GM12875 (cell line): ENCODE measurements around the gene ZNF609.
"Not testable (repeated sequence)": the region's sequence is repeated elsewhere in the genome, so short reads cannot be mapped to it uniquely, and the experiment has no call there.

Experiments used
- H3K4me3 ChIP-seq: one replicate; pipeline ENCODE4 v1.5.1; 2011; ENCODE audit warnings: low read depth, low read length, control low read depth
- TF ChIP-seq, protein P1 (sequence below): IDR thresholded peaks from 2 replicates; pipeline ENCODE4 v1.5.1; 2011; ENCODE audit warnings: low read depth, mild to moderate bottlenecking, control low read depth, inconsistent platforms, low read length, moderate library complexity, borderline replicate concordance; ENCODE audit not compliant: insufficient read depth

Gene ZNF609

GRCh38 chr15:64490598-64491259 lies 30.4 kb downstream of the ZNF609 start:
- H3K4me3 ChIP-seq = no peak overlapping the region
- TF ChIP-seq, protein P1, sequence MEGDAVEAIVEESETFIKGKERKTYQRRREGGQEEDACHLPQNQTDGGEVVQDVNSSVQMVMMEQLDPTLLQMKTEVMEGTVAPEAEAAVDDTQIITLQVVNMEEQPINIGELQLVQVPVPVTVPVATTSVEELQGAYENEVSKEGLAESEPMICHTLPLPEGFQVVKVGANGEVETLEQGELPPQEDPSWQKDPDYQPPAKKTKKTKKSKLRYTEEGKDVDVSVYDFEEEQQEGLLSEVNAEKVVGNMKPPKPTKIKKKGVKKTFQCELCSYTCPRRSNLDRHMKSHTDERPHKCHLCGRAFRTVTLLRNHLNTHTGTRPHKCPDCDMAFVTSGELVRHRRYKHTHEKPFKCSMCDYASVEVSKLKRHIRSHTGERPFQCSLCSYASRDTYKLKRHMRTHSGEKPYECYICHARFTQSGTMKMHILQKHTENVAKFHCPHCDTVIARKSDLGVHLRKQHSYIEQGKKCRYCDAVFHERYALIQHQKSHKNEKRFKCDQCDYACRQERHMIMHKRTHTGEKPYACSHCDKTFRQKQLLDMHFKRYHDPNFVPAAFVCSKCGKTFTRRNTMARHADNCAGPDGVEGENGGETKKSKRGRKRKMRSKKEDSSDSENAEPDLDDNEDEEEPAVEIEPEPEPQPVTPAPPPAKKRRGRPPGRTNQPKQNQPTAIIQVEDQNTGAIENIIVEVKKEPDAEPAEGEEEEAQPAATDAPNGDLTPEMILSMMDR = no peak

DNA sequence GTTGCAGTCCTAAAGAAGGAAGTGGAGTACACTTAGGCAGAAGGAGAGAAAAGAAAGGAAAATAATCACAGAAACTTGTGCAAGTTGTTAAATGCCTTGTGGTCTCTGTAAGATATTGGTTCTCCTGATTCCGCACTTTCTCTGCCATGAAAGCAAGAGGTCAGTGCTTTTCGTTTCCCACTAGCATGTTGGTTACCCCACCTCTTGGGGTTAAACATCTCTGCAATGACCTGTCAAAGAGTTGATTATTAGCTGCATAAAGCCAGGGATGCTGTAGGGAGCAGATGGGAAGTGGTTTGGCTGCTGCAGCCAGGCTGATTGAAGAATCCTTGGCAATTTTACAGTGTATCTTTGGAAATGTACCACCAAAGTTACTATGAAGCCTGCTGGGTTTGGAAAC lies 33.3 kb downstream of the ZNF609 start:
- TF ChIP-seq, protein P1 = no peak
- no peak overlapping the region for H3K4me3 ChIP-seq

- H3K4me3 ChIP-seq = not testable (repeated sequence)
Observed at GRCh38 chr15:64495968-64496367, 35.6 kb downstream of the ZNF609 start.

DNA sequence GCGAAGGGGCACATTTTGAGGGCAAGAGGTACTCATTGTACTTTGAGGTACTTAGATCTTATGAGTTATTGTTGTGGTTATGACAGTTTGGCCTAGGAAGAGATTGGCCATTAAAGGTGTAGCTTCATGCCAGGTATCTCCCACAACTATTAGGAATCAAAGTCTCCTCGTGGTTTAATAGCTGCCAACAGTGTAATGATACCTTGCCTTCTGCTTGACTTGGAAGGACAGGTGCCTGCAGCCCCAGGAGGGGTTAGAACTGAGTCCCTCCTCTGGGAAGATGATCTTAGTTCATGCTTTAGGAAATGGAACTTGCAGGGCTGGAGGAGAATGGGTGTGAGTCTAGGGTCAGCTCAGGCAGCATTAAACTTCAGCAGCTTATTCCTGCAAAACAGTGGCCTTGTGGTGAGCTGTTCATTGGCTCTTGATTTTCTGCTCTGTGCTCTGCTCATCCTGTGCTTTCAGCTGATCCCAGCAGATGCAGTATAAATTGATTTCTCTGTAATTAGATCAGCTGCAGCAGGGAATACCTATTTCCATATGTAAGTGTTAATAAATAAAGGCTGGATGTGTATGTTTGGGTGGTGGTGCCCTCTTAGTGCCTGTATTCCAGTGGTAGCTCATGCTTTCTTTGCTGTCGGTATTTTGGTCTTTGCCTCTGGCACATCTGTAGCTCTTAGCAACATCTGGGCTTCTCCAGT lies 40.5 kb downstream of the ZNF609 start:
- no peak overlapping the region for H3K4me3 ChIP-seq
- TF ChIP-seq, protein P1 = no peak

- H3K4me3 ChIP-seq = no peak overlapping the region
- TF ChIP-seq, protein P1 = no peak
Observed at GRCh38 chr15:64501396-64501715, 41.0 kb downstream of the ZNF609 start.

DNA sequence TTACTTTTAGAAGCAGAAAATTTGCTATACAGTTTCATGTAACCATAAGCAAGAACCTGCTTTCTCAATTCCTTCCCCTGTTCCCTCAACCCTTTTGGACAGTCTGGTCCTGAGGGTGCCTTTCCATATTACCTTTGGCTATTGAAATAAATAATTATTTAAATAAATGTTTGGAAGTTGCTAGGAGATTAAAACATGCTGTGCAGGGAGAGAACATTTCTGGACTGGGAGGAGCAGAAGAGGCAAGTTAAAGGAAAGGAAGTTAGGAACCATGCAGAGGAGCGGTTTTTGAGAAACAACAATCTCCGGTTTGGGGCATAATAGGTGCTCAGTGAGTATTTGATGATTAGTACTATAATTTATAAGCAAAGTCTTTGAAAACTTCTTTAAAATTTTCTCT lies 41.8 kb downstream of the ZNF609 start:
- H3K4me3 ChIP-seq = no peak overlapping the region
- TF ChIP-seq, protein P1 = no peak

GRCh38 chr15:64502551-64502950 lies 42.2 kb downstream of the ZNF609 start:
- no peak overlapping the region for H3K4me3 ChIP-seq
- TF ChIP-seq, protein P1 = no peak
